BE2C (cell line): Measurements from ENCODE around the gene SUN2.
A peak's percentile ranks its signal among the peaks of the same experiment; 100 is the strongest.

Experiments
- DNase-seq: peaks from one replicate; pipeline ENCODE4 v3.0.0-alpha.2; 2020
- H3K27me3 ChIP-seq: fragments of 250-450 bp; sonication (Bioruptor Pico); 2 replicates; pipeline ENCODE4 v1.5.1; 2020; ENCODE audit warnings: mild to moderate bottlenecking
- H3K36me3 ChIP-seq: fragments of 250-450 bp; sonication (Bioruptor Pico); 2 replicates; pipeline ENCODE4 v1.5.1; 2020; ENCODE audit warnings: mild to moderate bottlenecking
- H3K4me1 ChIP-seq: fragments of 250-450 bp; sonication (Bioruptor Pico); 2 replicates; pipeline ENCODE4 v1.5.1; 2020
- H3K4me3 ChIP-seq: 2 replicates; pipeline ENCODE4 v1.5.1; 2011; ENCODE audit warnings: low read depth, low read length
- H3K9me3 ChIP-seq: fragments of 250-450 bp; sonication (Bioruptor Pico); 2 replicates; pipeline ENCODE4 v1.5.1; 2020
- CTCF ChIP-seq: IDR thresholded peaks from 2 replicates; pipeline ENCODE4 v1.5.1; 2012; ENCODE audit warnings: mild to moderate bottlenecking, low read depth, low read length

The SUN2 gene

GRCh38 chr22:38735126-38735464 is 20.7 kb downstream of the SUN2 start:
- no peak for TF ChIP-seq CTCF
- DNase-seq, result no peak
- Histone ChIP-seq H3K27me3 (no peaks in the 10 kb centered on the region), H3K9me3 (no peaks in the 10 kb centered on the region), H3K4me3 (no peak overlapping the region), H3K4me1 (peaks cover 5% of the 10 kb centered on the region; the same call in 1 of the 2 replicates), H3K36me3 (peaks cover 79% of the 10 kb centered on the region)

DNA sequence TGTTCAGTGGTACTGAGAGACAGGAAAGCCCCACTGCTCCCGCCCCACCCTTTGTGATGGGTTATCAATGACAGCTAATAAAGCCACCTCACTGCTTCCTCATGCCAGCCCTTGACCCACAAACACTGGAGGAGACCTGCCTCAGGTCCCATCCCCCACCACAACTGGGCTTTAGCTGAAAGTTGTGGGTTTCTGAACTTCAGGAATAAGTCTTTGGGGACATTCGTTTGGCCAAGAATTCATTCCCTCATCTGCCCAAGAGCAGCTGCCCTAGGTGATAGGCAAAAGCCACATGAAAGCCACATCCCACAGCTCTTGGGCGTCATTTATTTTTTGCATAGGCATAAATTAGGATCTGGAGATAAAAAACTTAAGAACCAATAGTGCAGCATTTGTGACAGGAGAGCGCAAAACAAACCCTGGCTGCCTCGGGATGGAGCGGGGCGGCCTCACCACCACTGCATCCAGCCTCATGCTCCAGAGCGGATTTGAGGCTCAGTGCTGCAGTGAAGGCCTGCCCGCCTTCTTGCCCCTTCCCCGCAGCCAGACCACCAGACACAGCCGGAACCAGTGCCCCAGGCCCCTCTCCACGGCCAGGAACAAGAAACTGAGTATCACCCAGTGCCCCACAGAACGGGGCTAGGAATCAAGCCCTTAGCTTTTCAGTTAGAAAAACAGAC is 21.2 kb downstream of the SUN2 start:
- no peak overlapping the region for H3K4me3 ChIP-seq
- no peaks in the 10 kb centered on the region for H3K9me3 ChIP-seq
- peaks cover 5% of the 10 kb centered on the region; the same call in 1 of the 2 replicates for H3K4me1 ChIP-seq
- peaks cover 79% of the 10 kb centered on the region for H3K36me3 ChIP-seq
- no peak for TF ChIP-seq CTCF
- DNase-seq, result no peak
- no peaks in the 10 kb centered on the region for H3K27me3 ChIP-seq

GRCh38 chr22:38733724-38734381 is 21.9 kb downstream of the SUN2 start:
- no peak for DNase-seq
- Histone ChIP-seq H3K9me3 (no peaks in the 10 kb centered on the region), H3K4me1 (peaks cover 5% of the 10 kb centered on the region; the same call in 1 of the 2 replicates), H3K27me3 (no peaks in the 10 kb centered on the region), H3K36me3 (peaks cover 79% of the 10 kb centered on the region), H3K4me3 (no peak overlapping the region)
- TF ChIP-seq CTCF, result no peak

DNA sequence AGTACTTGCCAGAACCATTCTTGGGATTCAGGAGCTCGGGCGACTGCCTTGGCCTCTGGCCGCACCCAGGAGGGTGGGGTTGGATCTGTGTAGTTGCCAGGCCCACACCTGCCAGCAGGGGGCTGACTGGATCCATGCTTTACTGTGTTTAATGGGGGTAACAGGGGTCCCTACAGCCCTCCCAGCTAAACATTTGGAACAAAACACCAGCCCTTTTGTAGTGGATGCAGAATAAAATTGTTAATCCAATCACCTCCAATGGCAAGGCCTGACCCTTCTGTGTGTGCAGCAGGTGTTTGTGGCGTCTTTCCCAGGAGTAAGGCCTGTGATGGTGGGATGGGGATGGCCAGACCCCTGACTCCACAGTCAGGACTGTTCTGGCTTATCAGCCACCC is 22.5 kb downstream of the SUN2 start:
- DNase-seq, result peak; percentile 76
- no peaks in the 10 kb centered on the region for H3K9me3 ChIP-seq
- peaks cover 5% of the 10 kb centered on the region; the same call in 1 of the 2 replicates for H3K4me1 ChIP-seq
- H3K27me3 ChIP-seq, result no peaks in the 10 kb centered on the region
- peaks cover 79% of the 10 kb centered on the region for H3K36me3 ChIP-seq
- H3K4me3 ChIP-seq, result no peak overlapping the region
- peak; percentile 91 for TF ChIP-seq CTCF

DNA sequence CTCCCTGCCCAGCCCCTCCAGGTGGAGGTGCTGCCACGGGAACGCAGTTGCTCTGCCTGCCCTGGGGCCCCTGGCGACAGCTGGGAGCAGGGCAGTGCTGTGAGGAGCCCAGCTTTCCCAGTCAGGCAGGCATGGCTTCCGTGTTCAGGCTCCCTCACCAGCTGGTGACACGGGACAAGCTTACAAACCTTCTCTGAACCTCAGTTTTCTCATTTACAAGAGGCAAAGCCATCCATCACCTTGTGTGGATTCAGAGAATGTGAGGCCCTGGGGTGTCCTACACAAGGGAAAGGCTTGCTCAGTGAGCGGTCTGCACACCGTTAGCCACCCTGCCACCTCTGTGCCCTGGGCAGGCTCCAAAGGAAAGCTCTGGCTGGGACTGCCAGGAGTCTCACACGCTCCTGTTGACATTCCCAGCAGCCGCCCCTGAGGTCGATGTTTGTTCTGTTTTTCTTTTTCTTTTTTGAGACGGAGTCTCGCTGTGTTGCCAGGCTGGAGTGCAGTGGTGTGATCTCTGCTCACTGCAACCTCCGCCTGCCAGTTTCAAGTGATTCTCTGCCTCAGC is 23.5 kb downstream of the SUN2 start:
- Histone ChIP-seq H3K27me3 (no peaks in the 10 kb centered on the region), H3K9me3 (no peaks in the 10 kb centered on the region), H3K4me3 (no peak overlapping the region), H3K36me3 (peaks cover 79% of the 10 kb centered on the region), H3K4me1 (peaks cover 5% of the 10 kb centered on the region; the same call in 1 of the 2 replicates)
- DNase-seq, result no peak
- no peak for TF ChIP-seq CTCF

DNA sequence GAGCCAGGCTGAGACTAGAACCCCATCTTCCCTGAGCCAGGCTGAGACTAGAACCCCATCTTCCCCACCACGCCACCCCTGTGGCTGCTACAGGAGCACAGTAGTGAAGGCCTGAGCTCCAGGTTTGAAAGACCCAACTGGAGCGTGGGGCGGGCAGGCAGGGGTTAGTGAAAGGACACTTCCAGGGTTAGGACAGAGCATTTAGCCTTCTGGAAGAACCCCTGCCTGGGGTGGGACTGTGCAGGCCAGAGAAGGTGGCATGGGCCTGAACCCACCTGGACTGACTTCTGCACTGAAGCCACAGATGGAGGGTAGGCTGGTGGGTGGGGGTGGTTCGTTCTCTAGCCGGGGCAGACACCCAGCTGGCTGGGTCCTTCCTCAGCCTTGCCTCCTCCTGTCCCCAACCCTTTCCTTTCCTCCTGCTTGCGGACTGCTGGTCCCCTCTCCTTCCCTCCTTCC is 24.1 kb downstream of the SUN2 start:
- H3K9me3 ChIP-seq, result no peaks in the 10 kb centered on the region
- TF ChIP-seq CTCF, result no peak
- H3K36me3 ChIP-seq, result peaks cover 79% of the 10 kb centered on the region
- DNase-seq, result no peak
- no peaks in the 10 kb centered on the region for H3K27me3 ChIP-seq
- peaks cover 5% of the 10 kb centered on the region; the same call in 1 of the 2 replicates for H3K4me1 ChIP-seq
- no peak overlapping the region for H3K4me3 ChIP-seq
